Measurements from ENCODE around the gene MT1H. TPM values are rescaled to one million over a fixed set of nuclear protein-coding genes. Genes with fewer than 3 reads are reported as not detected.
"Not testable (repeated sequence)": the region's sequence is repeated elsewhere in the genome, so short reads cannot be mapped to it uniquely, and the experiment has no call there.

MT1H gene
- total RNA-seq, 1 experiment from 2014 or later, result not detected

DNA sequence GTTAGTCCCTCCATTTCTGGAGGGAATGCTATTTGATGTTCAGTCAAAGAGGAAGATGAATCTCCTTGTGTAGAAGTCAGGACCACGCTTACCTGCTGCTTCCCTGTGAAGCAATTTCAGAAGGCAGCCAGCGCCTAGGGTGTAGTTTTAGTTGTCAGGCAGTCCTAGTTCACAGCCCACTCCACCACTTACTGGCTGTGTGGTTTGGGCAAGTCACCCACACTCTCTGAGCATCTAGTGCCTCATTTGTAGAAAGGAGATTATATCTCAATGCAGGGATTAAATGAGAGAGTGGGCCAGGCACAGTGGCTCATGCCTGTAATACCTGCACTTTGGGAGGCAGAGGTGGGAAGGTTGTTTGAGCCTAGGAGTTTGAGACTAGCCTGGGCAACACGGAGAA is 2.6 kb downstream of the MT1H start:
- RAD21 ChIA-PET (ENCODE audit: low non-redundant PET in 1 of 2, low total read pairs in 2 of 2, uncharacterized antibody in 2 of 2, unreplicated experiment in 2 of 2); ATAC-seq; DNase-seq (ENCODE audit: low read depth, low spot score); H2AFZ ChIP-seq (ENCODE audit: low read depth, low read length, poor library complexity, severe bottlenecking); BruUV-seq (replicated peaks); H3K4me3 ChIP-seq (replicated peaks in 1 of 2; ENCODE audit: low read depth in 1 of 2, low read length in 2 of 2); POLR2A ChIA-PET; H3K4me1 ChIP-seq (ENCODE audit: control insufficient read depth in 1 of 2, insufficient read depth in 2 of 2, low read length in 2 of 2); H3K4me2 ChIP-seq (ENCODE audit: low read length); H3K36me3 ChIP-seq (ENCODE audit: control insufficient read depth in 1 of 2, insufficient read depth in 2 of 2, low read length in 2 of 2); H3K9me2 ChIP-seq (ENCODE audit: insufficient read depth); H3K27ac ChIP-seq (ENCODE audit: low read depth, low read length); H3K9ac ChIP-seq (ENCODE audit: low read length); H4K20me1 ChIP-seq (ENCODE audit: insufficient read depth); H3K27me3 ChIP-seq (ENCODE audit: insufficient read depth, low read length); CTCF ChIA-PET; H3K79me2 ChIP-seq (ENCODE audit: insufficient read depth, low read length); H3K9me3 ChIP-seq (ENCODE audit: control insufficient read depth in 1 of 2, insufficient read depth in 1 of 2, low read depth in 1 of 2, low read length in 2 of 2); intact Hi-C loops (cut with micrococcal nuclease): not testable (repeated sequence)

DNA sequence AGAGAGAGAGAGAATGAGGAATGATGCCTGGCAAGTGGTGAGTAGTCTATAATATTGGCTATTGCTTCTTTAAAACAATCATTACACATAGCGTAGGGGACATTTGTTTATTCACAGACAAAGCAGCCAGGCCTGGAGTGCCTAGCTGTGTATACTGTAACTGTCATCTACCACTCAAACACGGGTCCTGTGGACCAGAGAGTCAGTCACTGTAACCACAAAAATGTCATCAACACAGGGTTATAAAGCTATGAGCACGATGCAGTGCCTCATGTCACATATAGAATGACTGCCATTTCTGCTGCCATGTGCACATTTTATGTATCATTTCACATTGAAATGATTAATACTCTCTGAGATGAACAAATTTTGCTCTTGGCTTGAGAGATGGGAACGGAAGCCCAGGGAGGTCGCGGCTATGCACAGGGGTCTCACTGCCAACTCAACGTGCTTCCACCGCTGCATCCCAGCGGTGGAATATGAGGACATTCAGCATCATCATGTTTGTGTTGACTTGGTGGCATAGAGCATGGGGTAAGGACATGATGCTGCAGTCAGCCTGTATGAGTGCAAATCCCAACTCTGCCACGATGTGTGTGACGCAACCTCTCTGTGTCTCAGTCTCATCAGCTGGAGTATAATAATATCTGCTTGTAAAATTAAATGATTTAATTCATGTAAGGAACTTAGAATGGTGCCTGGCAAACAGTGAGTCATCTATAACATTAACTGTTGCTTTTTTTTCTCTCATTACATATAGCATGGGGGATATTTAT is 3.3 kb downstream of the MT1H start:
- H3K9me3 ChIP-seq (ENCODE audit: control insufficient read depth in 1 of 2, insufficient read depth in 1 of 2, low read depth in 1 of 2, low read length in 2 of 2), result no peaks in the 10 kb centered on the region
- no peaks in the 10 kb centered on the region for H4K20me1 ChIP-seq (ENCODE audit: insufficient read depth)
- DNase-seq (ENCODE audit: low read depth, low spot score), result no peak
- no peak overlapping the region for H3K4me2 ChIP-seq (ENCODE audit: low read length)
- ATAC-seq, result no peak
- no peak overlapping the region for H2AFZ ChIP-seq (ENCODE audit: low read depth, low read length, poor library complexity, severe bottlenecking)
- no peak overlapping the region for H3K9ac ChIP-seq (ENCODE audit: low read length)
- no TSS peak for BruUV-seq (replicated peaks)
- CTCF ChIA-PET, result no interaction called here
- intact Hi-C loops (cut with micrococcal nuclease), result no loop called here
- no peak overlapping the region for H3K27ac ChIP-seq (ENCODE audit: low read depth, low read length)
- no peaks in the 10 kb centered on the region for H3K27me3 ChIP-seq (ENCODE audit: insufficient read depth, low read length)
- no peaks in the 10 kb centered on the region for H3K79me2 ChIP-seq (ENCODE audit: insufficient read depth, low read length)
- no peaks in the 10 kb centered on the region for H3K9me2 ChIP-seq (ENCODE audit: insufficient read depth)
- RAD21 ChIA-PET (ENCODE audit: low non-redundant PET in 1 of 2, low total read pairs in 2 of 2, uncharacterized antibody in 2 of 2, unreplicated experiment in 2 of 2), result no interaction called here
- no peak overlapping the region for H3K4me3 ChIP-seq (replicated peaks in 1 of 2; ENCODE audit: low read depth in 1 of 2, low read length in 2 of 2)
- H3K36me3 ChIP-seq (ENCODE audit: control insufficient read depth in 1 of 2, insufficient read depth in 2 of 2, low read length in 2 of 2), result no peaks in the 10 kb centered on the region
- no peaks in the 10 kb centered on the region for H3K4me1 ChIP-seq (ENCODE audit: control insufficient read depth in 1 of 2, insufficient read depth in 2 of 2, low read length in 2 of 2)
- POLR2A ChIA-PET, result interaction anchor here (1.6 kb wide), 1 partner anchor 10 kb away, joined by 5 read pairs; no protein-coding TSS in a partner anchor
- TF ChIP-seq FOSL1 (IDR thresholded peaks at IDR 0.05; ENCODE audit: low read depth) (no peak), ZNF274 (IDR thresholded peaks at IDR 0.05; ENCODE audit: low read depth, low read length) (no peak), ZFX (IDR thresholded peaks at IDR 0.05) (no peak), ELF1 (IDR thresholded peaks at IDR 0.05; ENCODE audit: borderline replicate concordance, low read depth) (no peak), EZH2phosphoT487 (IDR thresholded peaks at IDR 0.05; ENCODE audit: borderline replicate concordance) (no peak), YY1 (IDR thresholded peaks at IDR 0.05; ENCODE audit: extremely low read depth, insufficient replicate concordance, low read depth, low read length) (no peak), TCF7L2 (IDR thresholded peaks at IDR 0.05; ENCODE audit: borderline replicate concordance, extremely low read depth, insufficient read depth, insufficient read length) (no peak)
- TF ChIP-seq, protein P1, sequence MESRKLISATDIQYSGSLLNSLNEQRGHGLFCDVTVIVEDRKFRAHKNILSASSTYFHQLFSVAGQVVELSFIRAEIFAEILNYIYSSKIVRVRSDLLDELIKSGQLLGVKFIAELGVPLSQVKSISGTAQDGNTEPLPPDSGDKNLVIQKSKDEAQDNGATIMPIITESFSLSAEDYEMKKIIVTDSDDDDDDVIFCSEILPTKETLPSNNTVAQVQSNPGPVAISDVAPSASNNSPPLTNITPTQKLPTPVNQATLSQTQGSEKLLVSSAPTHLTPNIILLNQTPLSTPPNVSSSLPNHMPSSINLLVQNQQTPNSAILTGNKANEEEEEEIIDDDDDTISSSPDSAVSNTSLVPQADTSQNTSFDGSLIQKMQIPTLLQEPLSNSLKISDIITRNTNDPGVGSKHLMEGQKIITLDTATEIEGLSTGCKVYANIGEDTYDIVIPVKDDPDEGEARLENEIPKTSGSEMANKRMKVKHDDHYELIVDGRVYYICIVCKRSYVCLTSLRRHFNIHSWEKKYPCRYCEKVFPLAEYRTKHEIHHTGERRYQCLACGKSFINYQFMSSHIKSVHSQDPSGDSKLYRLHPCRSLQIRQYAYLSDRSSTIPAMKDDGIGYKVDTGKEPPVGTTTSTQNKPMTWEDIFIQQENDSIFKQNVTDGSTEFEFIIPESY (IDR thresholded peaks at IDR 0.05; ENCODE audit: extremely low read depth, insufficient replicate concordance, low read length), result no peak
- TF ChIP-seq, protein P2, sequence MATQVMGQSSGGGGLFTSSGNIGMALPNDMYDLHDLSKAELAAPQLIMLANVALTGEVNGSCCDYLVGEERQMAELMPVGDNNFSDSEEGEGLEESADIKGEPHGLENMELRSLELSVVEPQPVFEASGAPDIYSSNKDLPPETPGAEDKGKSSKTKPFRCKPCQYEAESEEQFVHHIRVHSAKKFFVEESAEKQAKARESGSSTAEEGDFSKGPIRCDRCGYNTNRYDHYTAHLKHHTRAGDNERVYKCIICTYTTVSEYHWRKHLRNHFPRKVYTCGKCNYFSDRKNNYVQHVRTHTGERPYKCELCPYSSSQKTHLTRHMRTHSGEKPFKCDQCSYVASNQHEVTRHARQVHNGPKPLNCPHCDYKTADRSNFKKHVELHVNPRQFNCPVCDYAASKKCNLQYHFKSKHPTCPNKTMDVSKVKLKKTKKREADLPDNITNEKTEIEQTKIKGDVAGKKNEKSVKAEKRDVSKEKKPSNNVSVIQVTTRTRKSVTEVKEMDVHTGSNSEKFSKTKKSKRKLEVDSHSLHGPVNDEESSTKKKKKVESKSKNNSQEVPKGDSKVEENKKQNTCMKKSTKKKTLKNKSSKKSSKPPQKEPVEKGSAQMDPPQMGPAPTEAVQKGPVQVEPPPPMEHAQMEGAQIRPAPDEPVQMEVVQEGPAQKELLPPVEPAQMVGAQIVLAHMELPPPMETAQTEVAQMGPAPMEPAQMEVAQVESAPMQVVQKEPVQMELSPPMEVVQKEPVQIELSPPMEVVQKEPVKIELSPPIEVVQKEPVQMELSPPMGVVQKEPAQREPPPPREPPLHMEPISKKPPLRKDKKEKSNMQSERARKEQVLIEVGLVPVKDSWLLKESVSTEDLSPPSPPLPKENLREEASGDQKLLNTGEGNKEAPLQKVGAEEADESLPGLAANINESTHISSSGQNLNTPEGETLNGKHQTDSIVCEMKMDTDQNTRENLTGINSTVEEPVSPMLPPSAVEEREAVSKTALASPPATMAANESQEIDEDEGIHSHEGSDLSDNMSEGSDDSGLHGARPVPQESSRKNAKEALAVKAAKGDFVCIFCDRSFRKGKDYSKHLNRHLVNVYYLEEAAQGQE (IDR thresholded peaks at IDR 0.05; ENCODE audit: low read depth), result no peak
- TF ChIP-seq, protein P3, sequence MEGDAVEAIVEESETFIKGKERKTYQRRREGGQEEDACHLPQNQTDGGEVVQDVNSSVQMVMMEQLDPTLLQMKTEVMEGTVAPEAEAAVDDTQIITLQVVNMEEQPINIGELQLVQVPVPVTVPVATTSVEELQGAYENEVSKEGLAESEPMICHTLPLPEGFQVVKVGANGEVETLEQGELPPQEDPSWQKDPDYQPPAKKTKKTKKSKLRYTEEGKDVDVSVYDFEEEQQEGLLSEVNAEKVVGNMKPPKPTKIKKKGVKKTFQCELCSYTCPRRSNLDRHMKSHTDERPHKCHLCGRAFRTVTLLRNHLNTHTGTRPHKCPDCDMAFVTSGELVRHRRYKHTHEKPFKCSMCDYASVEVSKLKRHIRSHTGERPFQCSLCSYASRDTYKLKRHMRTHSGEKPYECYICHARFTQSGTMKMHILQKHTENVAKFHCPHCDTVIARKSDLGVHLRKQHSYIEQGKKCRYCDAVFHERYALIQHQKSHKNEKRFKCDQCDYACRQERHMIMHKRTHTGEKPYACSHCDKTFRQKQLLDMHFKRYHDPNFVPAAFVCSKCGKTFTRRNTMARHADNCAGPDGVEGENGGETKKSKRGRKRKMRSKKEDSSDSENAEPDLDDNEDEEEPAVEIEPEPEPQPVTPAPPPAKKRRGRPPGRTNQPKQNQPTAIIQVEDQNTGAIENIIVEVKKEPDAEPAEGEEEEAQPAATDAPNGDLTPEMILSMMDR (IDR thresholded peaks at IDR 0.05 in 2 of 3, conservative IDR thresholded peaks at IDR 0.05 in 1 of 3; ENCODE audit: borderline replicate concordance in 1 of 3, insufficient read depth in 1 of 3, low read depth in 2 of 3, low read length in 2 of 3), result no peak

Data from HCT116 (cell line).